Aorta (tissue), 5 donors: ENCODE measurements around the gene CCDC83. TPM values are rescaled to one million over a fixed set of nuclear protein-coding genes. Genes with fewer than 3 reads are reported as not detected.

Experiments used
- ATAC-seq: fragments of 200-7000 bp; cut with Tn5 transposase; one replicate; pipeline ENCODE4 v1.9.1; 2022; ENCODE audit warnings: moderate library complexity; ENCODE audit not compliant: low FRiP score
- DNase-seq, 2 donors: peaks; one replicate each; pipeline ENCODE4 v3.0.0-alpha.2; 2020
- H3K27ac ChIP-seq, 2 donors: one replicate each; pipeline ENCODE4 v1.5.1; 2013; ENCODE audit warnings: low read length in 2 of 2, mild to moderate bottlenecking in 2 of 2, moderate library complexity in 2 of 2, control low read depth in 1 of 2, inconsistent platforms in 1 of 2, low read depth in 1 of 2
- H3K27me3 ChIP-seq, 2 donors: one replicate each; pipeline ENCODE4 v1.6.1; 2013; ENCODE audit warnings: control low read depth in 1 of 2, low read length in 1 of 2, mild to moderate bottlenecking in 1 of 2, moderate library complexity in 1 of 2; ENCODE audit not compliant: insufficient read depth in 2 of 2, control insufficient read depth in 1 of 2
- H3K36me3 ChIP-seq, 2 donors: one replicate each; pipeline ENCODE4 v1.6.1; 2013; ENCODE audit warnings: control low read depth in 1 of 2, low read length in 1 of 2, mild to moderate bottlenecking in 1 of 2; ENCODE audit not compliant: insufficient read depth in 2 of 2, control insufficient read depth in 1 of 2
- H3K4me1 ChIP-seq, 2 donors: one replicate each; pipeline ENCODE4 v1.6.1; 2013; ENCODE audit warnings: low read length in 2 of 2, control low read depth in 1 of 2, mild to moderate bottlenecking in 1 of 2, moderate library complexity in 1 of 2; ENCODE audit not compliant: insufficient read depth in 2 of 2, control insufficient read depth in 1 of 2
- H3K4me3 ChIP-seq, 2 donors: one replicate each; pipeline ENCODE4 v1.5.1; 2013; ENCODE audit warnings: low read length in 2 of 2, control low read depth in 1 of 2, mild to moderate bottlenecking in 1 of 2
- H3K9me3 ChIP-seq: one replicate; pipeline ENCODE4 v1.6.1; 2013; ENCODE audit warnings: mild to moderate bottlenecking, low read length; ENCODE audit not compliant: control insufficient read depth
- WGBS, 2 donors: extraction: QIAGEN DNeasy Blood & Tissue Kit; methylation state at CpG; one replicate each; pipeline ENCODE4 v1.1.7; 2013; 5-methylcytosine and 5-hydroxymethylcytosine counted together
- intact Hi-C, 2 donors: fragments of 100-400 bp; cut with DNase I; formaldehyde crosslinking; loops; one replicate each; pipeline versions ENCODE4 v1.14.2 to v1.15.0; 2022
- polyA plus RNA-seq, 2 donors: library from polyadenylated mRNA; stranded (reverse); fragments of 200-250 nt; gene quantifications; one replicate each; pipeline ENCODE4 v1.2.3, GENCODE V29; 2013
- total RNA-seq, 2 donors: library from RNA; stranded (reverse); fragmentation: NEBNext Ultra II Directional; extraction: Animal tissue kit (Norgen Biotek cat#: 25700); gene quantifications; one replicate each; pipeline ENCODE4 v1.2.1, GENCODE V29; 2021
- donor health status: healthy with polysubstance abuse.
- donor health status: Bipolar disorder and iron deficiency.
- donor health status: DM: no; HTN: no; CAD: no.
- donor health status: DM: no; HTN: no; CAD: no.
- donor health status: DM: yes; HTN: yes; CAD: no.

The CCDC83 gene
- total and polyA plus RNA-seq, 4 donors, result not detected

DNA sequence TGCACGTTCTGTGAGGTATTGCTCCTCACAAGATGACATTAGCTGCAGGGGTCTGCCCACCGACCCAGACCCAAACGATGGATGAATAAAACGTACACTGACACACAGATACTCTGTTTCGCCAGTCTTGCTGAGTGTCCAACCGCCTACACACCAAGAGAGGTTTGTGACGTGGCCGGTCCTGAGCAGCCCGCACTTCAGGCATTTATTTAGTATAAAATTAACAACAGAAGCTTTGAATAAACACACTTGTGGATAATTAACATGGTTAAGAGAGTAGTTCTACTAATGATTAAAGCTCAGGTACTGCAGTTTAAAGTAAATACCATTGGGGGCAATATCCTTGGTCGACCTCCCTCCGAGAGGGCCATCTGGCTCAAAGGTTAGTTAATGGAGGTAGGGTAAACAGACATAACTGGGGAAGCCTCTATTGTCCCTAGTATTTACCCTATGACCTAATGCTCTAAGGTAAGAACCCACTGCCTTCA is 75.7 kb downstream of the CCDC83 start:
- 86 to 87% methylated on average over 11 of the region's 11 CpGs for WGBS, 2 donors
- Histone ChIP-seq H3K27me3 (no peaks in the 10 kb centered on the region), H3K9me3 (no peaks in the 10 kb centered on the region), H3K27ac (no peak overlapping the region), H3K4me1 (no peaks in the 10 kb centered on the region), H3K4me3 (no peak overlapping the region), H3K36me3 (no peaks in the 10 kb centered on the region)
- DNase-seq (no peak), ATAC-seq (no peak)
- intact Hi-C loops, result no loop called here

- ATAC-seq, result no peak
- 33 to 43% methylated on average over 47 of the region's 47 CpGs for WGBS, 2 donors
- no peaks in the 10 kb centered on the region for H3K27me3 ChIP-seq
- peak; percentile 55 to 79 for DNase-seq
- intact Hi-C loops, result no loop called here
- H3K9me3 ChIP-seq, result no peaks in the 10 kb centered on the region
- H3K27ac ChIP-seq, result no peak overlapping the region
- no peaks in the 10 kb centered on the region for H3K4me1 ChIP-seq
- no peaks in the 10 kb centered on the region for H3K36me3 ChIP-seq
- no peak overlapping the region for H3K4me3 ChIP-seq
Measured at GRCh38 chr11:85934596-85935169, 79.5 kb downstream of the CCDC83 start.

DNA sequence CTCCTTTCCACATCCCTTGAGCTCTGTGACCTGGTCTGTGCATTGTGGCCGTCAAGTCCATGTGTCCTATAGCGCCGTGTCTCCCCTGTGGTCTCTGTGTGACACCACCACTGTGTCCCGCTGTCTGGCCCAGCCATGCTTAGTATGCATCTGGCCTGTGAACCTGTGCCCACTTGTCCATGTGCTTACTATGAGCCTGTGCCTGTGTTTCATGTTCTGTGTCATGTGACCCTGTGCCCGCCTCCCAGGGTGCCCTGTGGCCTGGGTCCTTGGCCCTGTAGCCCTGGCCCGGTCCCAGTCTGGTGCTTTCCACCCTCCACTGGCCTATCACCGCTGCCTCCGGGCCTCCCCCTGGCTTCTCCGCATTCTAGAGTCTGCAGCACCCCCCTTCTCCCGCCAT is 80.6 kb downstream of the CCDC83 start:
- Histone ChIP-seq H3K4me1 (no peaks in the 10 kb centered on the region), H3K36me3 (no peaks in the 10 kb centered on the region), H3K4me3 (no peak overlapping the region), H3K9me3 (no peaks in the 10 kb centered on the region), H3K27me3 (no peaks in the 10 kb centered on the region), H3K27ac (no peak overlapping the region)
- 94 to 95% methylated on average over 10 of the region's 10 CpGs for WGBS, 2 donors
- no peak for DNase-seq
- intact Hi-C loops, result no loop called here
- ATAC-seq, result peak; percentile 44

- 99 to 100% methylated on average over 1 of the region's 1 CpG for WGBS, 2 donors
- no peaks in the 10 kb centered on the region for H3K4me1 ChIP-seq
- no peak for DNase-seq
- no peak overlapping the region for H3K4me3 ChIP-seq
- H3K36me3 ChIP-seq, result no peaks in the 10 kb centered on the region
- intact Hi-C loops, result no loop called here
- no peaks in the 10 kb centered on the region for H3K27me3 ChIP-seq
- H3K27ac ChIP-seq, result no peak overlapping the region
- no peaks in the 10 kb centered on the region for H3K9me3 ChIP-seq
- no peak for ATAC-seq
Measured at GRCh38 chr11:85937835-85938234, 82.7 kb downstream of the CCDC83 start.

DNA sequence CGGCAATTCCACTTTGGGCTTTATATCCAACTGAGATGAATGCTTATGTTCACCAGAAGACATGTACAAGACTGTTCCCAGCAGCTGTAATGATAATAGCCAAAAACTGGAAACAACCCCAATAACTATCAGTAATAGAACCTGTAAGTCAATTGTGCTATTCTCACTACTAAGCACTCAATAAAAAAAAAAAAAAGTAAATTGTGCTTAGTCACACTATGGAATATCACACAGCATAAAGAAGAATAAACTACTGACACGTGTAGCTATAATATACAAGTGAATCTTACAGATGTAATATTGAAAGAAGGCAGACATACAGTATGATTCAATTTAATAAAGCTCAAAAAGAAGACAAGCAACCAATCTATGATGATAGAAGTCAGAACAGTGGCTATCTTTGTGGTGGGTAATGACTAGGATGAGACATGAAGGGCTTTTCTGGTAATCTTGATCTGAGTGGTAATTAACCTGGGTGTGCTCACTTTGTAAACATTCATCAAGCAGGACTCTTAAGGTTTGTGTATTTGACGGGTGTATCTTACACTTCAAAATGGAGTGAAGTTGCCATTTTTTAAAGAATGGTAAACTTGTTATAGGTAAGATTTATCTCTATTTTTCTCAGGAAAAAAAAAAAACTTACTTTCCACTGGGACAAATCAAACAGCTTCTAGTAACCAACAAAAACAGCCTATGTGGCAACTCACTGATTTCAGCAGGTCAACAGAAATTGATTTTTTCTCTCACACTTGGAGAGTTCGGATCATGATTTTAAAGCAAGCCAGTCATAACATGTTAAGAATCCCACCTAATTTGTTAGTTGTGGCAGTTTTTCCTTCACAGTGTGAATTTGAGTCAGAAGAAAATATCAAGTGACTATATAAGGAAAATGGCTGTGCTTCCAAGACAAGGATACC is 84.2 kb downstream of the CCDC83 start:
- Histone ChIP-seq H3K27me3 (no peaks in the 10 kb centered on the region), H3K4me1 (no peaks in the 10 kb centered on the region), H3K9me3 (no peaks in the 10 kb centered on the region), H3K36me3 (no peaks in the 10 kb centered on the region), H3K27ac (no peak overlapping the region), H3K4me3 (no peak overlapping the region)
- DNase-seq (no peak), ATAC-seq (no peak)
- intact Hi-C loops, result loop anchor here (5.0 to 10.0 kb wide), 3 partner anchors 85 to 353 kb away; partner anchors contain the start of gene CCDC83 (in 1 of the 2)
- WGBS, 2 donors, result 66 to 69% methylated on average over 4 of the region's 4 CpGs

DNA sequence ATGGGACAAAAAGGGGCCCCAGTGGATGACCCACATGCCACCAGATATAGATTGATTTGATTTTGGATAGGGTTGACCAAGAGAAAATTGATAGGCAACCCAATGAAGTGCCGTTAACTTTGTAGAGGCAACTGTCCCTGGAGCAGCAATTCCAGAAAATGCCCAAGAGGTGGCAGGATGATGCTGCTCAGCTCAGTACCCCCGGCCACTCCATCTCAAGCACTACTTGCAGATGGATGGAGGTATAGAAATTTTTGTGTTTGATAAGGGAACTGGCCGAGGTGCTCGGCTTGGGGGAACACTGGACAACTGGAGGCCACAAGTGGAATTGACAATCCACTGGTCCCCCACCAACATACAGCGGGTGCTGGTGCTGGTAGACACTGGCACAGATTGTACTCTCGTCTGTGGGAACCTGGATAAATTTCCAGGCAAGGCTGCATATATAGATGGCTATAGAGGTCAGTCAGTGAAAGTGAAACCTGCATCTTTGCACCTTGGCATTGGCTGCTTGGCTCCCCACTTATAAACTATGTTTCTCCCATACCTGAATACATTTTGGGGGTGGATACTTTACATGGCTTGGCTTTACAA is 86.3 kb downstream of the CCDC83 start:
- intact Hi-C loops, result loop anchor here (5.0 to 10.0 kb wide), 3 partner anchors 87 to 351 kb away; partner anchors contain the start of gene CCDC83 (in 1 of the 2)
- 33 to 58% methylated on average over 6 of the region's 6 CpGs for WGBS, 2 donors
- DNase-seq (peak in 1 of 2 donors; percentile 69), ATAC-seq (peak; percentile 85)
- Histone ChIP-seq H3K4me3 (no peak overlapping the region), H3K27me3 (no peaks in the 10 kb centered on the region), H3K36me3 (no peaks in the 10 kb centered on the region), H3K4me1 (no peaks in the 10 kb centered on the region), H3K27ac (no peak overlapping the region), H3K9me3 (no peaks in the 10 kb centered on the region)

- WGBS, 2 donors, result 94 to 96% methylated on average over 2 of the region's 2 CpGs
- no peak overlapping the region for H3K27ac ChIP-seq
- H3K4me1 ChIP-seq, result no peaks in the 10 kb centered on the region
- no peak overlapping the region for H3K4me3 ChIP-seq
- no peak for ATAC-seq
- H3K36me3 ChIP-seq, result no peaks in the 10 kb centered on the region
- no peaks in the 10 kb centered on the region for H3K27me3 ChIP-seq
- DNase-seq, result no peak
- H3K9me3 ChIP-seq, result no peaks in the 10 kb centered on the region
- intact Hi-C loops, result loop anchor here (5.0 to 10.0 kb wide), 2 partner anchors 90 to 257 kb away; partner anchors contain the start of gene CCDC83 (in 1 of the 2)
Measured at GRCh38 chr11:85945296-85945695, 90.1 kb downstream of the CCDC83 start.

DNA sequence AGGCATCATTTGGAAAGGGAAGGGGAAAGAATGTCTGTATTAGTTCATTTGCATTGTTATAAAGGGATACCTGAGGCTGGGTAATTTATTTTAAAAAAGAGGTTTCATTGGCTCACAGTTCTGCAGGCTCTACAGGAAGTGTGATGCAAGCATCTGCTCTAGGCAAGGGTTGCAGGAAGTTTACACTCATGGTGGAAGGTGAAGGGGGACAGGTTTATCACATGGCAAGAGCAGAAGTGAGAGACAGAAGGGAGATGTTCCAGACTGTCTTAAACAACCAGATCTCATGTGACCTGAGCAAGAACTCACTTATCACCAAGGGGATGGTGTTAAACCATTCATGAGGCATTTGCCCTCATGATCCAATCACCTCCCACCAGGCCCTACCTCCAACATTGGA is 90.6 kb downstream of the CCDC83 start:
- Histone ChIP-seq H3K9me3 (no peaks in the 10 kb centered on the region), H3K27ac (no peak overlapping the region), H3K36me3 (no peaks in the 10 kb centered on the region), H3K27me3 (no peaks in the 10 kb centered on the region), H3K4me1 (no peaks in the 10 kb centered on the region), H3K4me3 (no peak overlapping the region)
- no peak for ATAC-seq
- intact Hi-C loops, result loop anchor here (5.0 to 10.0 kb wide), 2 partner anchors 91 to 257 kb away; partner anchors contain the start of gene CCDC83 (in 1 of the 2)
- DNase-seq, result no peak
